Stimulated activated CD8-positive, alpha-beta memory T cell treated with anti-CD3 and anti-CD28 coated beads, Interleukin-15, amount 100 ng/mL, for 4 hours (primary cell): Measurements from ENCODE around the gene LGI4.

ENCODE experiments used
- DNase-seq, 2 donors: peaks; one replicate each; pipeline ENCODE4 v3.0.0-alpha.2; 2020; ENCODE audit warnings: low read depth in 2 of 2

LGI4 gene

GRCh38 chr19:35123573-35123972 is 11.3 kb downstream of the LGI4 start:
- DNase-seq = no peak

GRCh38 chr19:35122687-35123551 is 11.9 kb downstream of the LGI4 start:
- DNase-seq = no peak

GRCh38 chr19:35120898-35121297 is 14.0 kb downstream of the LGI4 start:
- no peak for DNase-seq

- no peak for DNase-seq
Observed at GRCh38 chr19:35120492-35120891, 14.4 kb downstream of the LGI4 start.

- no peak for DNase-seq
Observed at GRCh38 chr19:35119578-35120155, 15.2 kb downstream of the LGI4 start.

- no peak for DNase-seq
Observed at GRCh38 chr19:35119091-35119490, 15.8 kb downstream of the LGI4 start.

- DNase-seq = no peak
Observed at GRCh38 chr19:35118268-35119020, 16.4 kb downstream of the LGI4 start.

- DNase-seq = no peak
Observed at GRCh38 chr19:35117799-35118198, 17.1 kb downstream of the LGI4 start.

- DNase-seq = no peak
Observed at GRCh38 chr19:35117116-35117515, 17.7 kb downstream of the LGI4 start.

GRCh38 chr19:35116072-35116801 is 18.6 kb downstream of the LGI4 start:
- no peak for DNase-seq

GRCh38 chr19:35115177-35115951 is 19.5 kb downstream of the LGI4 start, which contains the start of gene FXYD3:
FXYD3 (plus strand) TSS chr19:35115823; CDS start chr19:35119377, 3,554 bp downstream.
- no peak for DNase-seq

GRCh38 chr19:35114353-35115176 is 20.3 kb downstream of the LGI4 start:
- DNase-seq = peak; percentile 28 to 35

- no peak for DNase-seq
Observed at GRCh38 chr19:35112995-35113688, 21.7 kb downstream of the LGI4 start.

GRCh38 chr19:35110974-35111373 is 23.9 kb downstream of the LGI4 start:
- DNase-seq = no peak

- no peak for DNase-seq
Observed at GRCh38 chr19:35109395-35110112, 25.3 kb downstream of the LGI4 start.

GRCh38 chr19:35108730-35109129 is 26.1 kb downstream of the LGI4 start:
- no peak for DNase-seq

- DNase-seq = no peak
Observed at GRCh38 chr19:35107545-35107944, 27.3 kb downstream of the LGI4 start.

- DNase-seq = no peak
Observed at GRCh38 chr19:35106898-35107541, 27.8 kb downstream of the LGI4 start.

GRCh38 chr19:35106291-35106583 is 28.6 kb downstream of the LGI4 start:
- no peak for DNase-seq
